ENCODE data around the gene ANGPT4.

The ANGPT4 gene

DNA sequence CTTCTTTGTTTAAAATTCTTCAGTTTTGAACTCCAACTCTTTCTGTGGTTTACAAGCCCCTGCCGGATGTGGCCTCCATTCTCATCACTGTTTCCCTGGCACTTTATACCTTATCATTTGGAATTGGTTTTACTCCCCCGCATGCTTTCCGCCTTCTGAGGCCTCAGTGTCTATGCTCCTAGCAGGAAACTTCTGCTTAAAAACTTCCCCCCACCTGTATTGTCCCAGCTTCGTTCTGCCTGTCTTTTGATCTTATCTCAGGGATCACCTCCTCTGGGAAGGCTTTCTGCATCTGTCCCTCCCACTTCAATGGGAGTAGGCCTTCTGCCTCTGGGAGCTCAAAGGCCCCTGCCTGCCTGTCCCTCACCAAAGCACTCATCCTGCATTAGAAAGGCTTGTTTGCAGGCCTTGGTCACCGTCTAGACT, 3.4 kb upstream of the ANGPT4 start:
- DNase-seq (ENCODE audit: low spot score) = no peak
- TF ChIP-seq, protein P1, sequence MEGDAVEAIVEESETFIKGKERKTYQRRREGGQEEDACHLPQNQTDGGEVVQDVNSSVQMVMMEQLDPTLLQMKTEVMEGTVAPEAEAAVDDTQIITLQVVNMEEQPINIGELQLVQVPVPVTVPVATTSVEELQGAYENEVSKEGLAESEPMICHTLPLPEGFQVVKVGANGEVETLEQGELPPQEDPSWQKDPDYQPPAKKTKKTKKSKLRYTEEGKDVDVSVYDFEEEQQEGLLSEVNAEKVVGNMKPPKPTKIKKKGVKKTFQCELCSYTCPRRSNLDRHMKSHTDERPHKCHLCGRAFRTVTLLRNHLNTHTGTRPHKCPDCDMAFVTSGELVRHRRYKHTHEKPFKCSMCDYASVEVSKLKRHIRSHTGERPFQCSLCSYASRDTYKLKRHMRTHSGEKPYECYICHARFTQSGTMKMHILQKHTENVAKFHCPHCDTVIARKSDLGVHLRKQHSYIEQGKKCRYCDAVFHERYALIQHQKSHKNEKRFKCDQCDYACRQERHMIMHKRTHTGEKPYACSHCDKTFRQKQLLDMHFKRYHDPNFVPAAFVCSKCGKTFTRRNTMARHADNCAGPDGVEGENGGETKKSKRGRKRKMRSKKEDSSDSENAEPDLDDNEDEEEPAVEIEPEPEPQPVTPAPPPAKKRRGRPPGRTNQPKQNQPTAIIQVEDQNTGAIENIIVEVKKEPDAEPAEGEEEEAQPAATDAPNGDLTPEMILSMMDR (IDR thresholded peaks at IDR 0.05; ENCODE audit: extremely low read depth, insufficient read depth, missing control alignments) = no peak
- in situ Hi-C loops (cut with MboI; ENCODE audit: low pct_unique_long_range_greater_than_20kb, low sequenced_read_pairs, unreplicated experiment) = no loop called here

GRCh38 chr20:917416-917815, 1.3 kb upstream of the ANGPT4 start:
- DNase-seq (ENCODE audit: low spot score) = no peak
- TF ChIP-seq, protein P1 (IDR thresholded peaks at IDR 0.05; ENCODE audit: extremely low read depth, insufficient read depth, missing control alignments) = no peak
- in situ Hi-C loops (cut with MboI; ENCODE audit: low pct_unique_long_range_greater_than_20kb, low sequenced_read_pairs, unreplicated experiment) = no loop called here

DNA sequence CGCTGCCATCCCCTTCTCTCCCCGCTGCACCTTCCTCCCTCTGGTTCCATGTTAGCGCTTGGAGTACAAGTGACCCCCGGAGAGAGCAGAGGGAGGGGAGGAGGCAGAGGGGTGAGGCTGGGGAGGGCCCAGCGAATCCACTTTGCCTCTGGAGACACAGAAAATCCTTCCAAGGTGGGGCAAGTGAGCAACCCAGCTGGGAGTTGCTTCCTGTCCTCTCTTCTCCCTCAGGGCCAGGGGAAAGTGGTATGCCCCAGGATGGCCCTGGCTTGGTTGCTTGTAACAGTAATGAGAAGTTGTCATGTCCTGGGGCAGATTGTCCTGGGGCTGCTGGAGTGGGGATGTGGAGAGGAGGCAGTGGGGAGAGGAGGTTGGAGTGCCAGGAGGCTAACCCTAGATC, 691 bp upstream of the ANGPT4 start:
- DNase-seq (ENCODE audit: low spot score) = no peak
- in situ Hi-C loops (cut with MboI; ENCODE audit: low pct_unique_long_range_greater_than_20kb, low sequenced_read_pairs, unreplicated experiment) = no loop called here
- TF ChIP-seq, protein P1 (IDR thresholded peaks at IDR 0.05; ENCODE audit: extremely low read depth, insufficient read depth, missing control alignments) = no peak

GRCh38 chr20:914727-915498, 1.2 kb downstream of the ANGPT4 start:
- in situ Hi-C loops (cut with MboI; ENCODE audit: low pct_unique_long_range_greater_than_20kb, low sequenced_read_pairs, unreplicated experiment) = no loop called here
- TF ChIP-seq, protein P1 (IDR thresholded peaks at IDR 0.05; ENCODE audit: extremely low read depth, insufficient read depth, missing control alignments) = no peak
- DNase-seq (ENCODE audit: low spot score) = no peak

- TF ChIP-seq, protein P1 (IDR thresholded peaks at IDR 0.05; ENCODE audit: extremely low read depth, insufficient read depth, missing control alignments) = no peak
- no peak for DNase-seq (ENCODE audit: low spot score)
- in situ Hi-C loops (cut with MboI; ENCODE audit: low pct_unique_long_range_greater_than_20kb, low sequenced_read_pairs, unreplicated experiment) = no loop called here
Observed at GRCh38 chr20:913306-913849, 2.8 kb downstream of the ANGPT4 start.

- TF ChIP-seq, protein P1 (IDR thresholded peaks at IDR 0.05; ENCODE audit: extremely low read depth, insufficient read depth, missing control alignments) = no peak
- in situ Hi-C loops (cut with MboI; ENCODE audit: low pct_unique_long_range_greater_than_20kb, low sequenced_read_pairs, unreplicated experiment) = no loop called here
- DNase-seq (ENCODE audit: low spot score) = no peak
Observed at GRCh38 chr20:911882-912600, 4.1 kb downstream of the ANGPT4 start.
